CD1c-positive myeloid dendritic cell (primary cell): ENCODE results near the gene UBE2E3.
A peak's percentile ranks its signal among the peaks of the same experiment; 100 is the strongest.

Source experiments
- DNase-seq: peaks from one replicate; pipeline ENCODE4 v3.0.0-alpha.2; 2016; ENCODE audit errors: extremely low spot score

Gene UBE2E3

DNA sequence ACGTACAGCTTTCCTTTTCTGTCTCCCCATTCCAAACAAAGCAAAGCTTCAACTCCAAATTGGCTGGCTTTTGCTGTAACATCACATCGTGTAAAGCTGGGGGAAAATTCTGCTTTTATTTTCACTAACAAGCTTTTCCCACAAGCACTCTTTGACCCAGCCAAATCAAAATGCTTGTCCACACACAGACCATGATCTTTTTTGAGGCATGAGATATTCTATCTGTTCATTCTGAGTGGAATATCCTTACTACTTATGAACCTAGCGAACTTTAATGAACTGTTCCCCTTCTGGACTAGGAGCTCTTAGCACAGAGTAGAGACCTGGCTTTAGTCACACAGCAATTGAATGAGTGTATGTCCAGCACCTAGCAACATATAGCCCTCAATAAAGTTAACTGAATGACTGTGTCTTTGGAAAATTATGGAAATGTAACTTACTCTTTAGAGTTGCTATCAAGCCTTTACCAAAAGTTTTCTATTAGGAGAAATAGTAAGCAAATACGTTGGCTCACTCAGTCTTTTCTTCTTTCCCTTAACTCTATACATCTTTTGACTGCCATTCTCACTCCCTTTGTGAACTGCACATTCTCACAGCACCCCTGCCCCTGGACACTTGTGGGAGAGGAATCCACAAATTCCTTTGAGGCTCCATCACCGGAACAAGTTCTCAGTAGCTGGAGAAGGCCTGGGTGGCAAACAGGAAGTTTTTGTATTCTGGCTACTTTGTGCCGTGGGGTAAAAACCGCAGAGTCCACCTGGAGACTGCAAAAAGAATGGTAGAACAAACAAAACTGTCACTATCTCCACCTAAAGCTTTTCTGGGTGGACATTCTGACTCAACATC is 1.3 kb upstream of the UBE2E3 start:
- DNase-seq, result no peak

DNA sequence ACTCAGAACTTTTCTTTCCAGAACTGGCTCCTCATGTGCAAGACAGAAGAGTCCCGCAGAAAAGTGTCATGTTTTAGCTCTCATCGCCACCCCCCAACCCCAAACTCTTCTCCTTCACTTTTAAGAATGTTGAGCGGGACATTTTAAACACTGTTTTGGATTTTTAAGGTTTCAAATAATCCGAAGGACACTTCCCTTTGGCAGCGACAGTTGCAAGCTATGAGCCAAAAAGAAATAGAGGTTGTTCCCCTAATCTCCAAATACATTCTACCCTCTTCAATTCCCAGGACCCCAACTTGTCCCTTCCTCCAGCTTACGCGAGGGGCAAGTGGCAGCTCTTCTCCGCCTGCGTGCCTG is 678 bp upstream of the UBE2E3 start:
- no peak for DNase-seq

DNA sequence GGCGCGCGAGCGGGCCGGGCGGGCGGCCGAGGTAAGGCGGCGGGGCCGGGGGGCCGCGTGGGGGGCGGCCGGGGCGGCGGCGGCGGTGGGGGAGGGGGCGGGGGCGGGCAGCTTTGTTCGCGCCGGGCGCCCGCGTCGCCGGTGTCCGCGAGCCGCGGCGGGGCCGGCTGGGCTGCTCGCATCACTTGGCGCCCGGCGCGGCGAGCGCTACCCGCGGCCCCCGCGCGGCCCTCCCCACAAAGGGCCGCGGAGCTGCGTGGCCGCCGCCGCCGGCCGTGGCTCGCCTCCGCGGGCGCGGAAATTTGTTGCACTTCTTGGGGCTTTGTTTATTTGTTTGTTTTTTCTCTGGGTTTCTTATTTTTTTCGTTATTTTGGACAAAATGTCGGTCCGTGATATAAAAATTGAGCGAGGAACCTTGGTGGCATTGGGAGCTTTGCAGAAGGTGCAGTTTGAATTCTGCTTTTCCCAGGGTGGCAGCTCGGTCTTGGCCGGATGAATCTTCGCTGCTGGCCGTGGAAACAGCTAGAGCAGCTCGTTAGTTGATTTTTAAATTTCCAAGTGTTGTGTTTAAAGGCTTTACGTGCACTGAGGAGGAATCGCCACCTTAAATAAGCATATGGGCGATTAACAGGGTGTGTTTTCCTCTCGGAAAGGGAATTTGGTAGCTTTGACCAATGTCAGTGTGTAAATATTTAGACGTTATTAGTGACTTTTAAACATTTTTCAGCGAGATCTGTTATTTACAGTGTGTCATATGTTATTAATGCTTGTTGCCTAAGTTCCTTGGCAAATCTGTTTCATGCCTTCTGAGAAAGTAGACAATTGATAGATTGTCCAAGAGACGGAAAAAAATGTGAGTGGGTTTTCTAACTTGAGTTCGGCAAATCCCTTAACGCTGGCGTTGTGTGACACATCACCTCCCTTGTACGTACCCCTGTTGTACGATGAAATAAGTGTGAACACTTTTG is 822 bp downstream of the UBE2E3 start:
- peak; percentile 41 for DNase-seq

GRCh38 chr2:180983468-180984242 is 3.2 kb downstream of the UBE2E3 start:
- peak; percentile 61 for DNase-seq

- DNase-seq, result peak; percentile 19
These were observed 5.5 kb downstream of the UBE2E3 start for GRCh38 chr2:180985771-180986395.

DNA sequence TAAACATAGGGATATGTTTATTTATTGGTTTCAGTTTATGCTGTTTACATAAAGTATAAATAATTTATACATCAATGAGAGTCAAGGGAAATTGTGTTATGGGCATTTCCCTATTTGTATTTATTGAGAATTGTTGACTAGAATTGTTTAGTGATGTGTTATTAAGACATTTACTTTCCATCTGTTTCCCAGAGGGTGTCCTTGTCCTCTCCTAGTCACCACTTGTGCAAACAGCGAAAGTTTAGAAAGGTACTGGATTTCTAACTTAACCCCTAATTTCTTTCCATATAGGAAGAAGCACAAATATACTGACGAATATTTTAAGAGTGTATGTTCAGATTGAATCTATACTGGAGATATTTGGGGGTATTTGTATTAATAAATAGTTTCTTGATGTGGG is 6.7 kb downstream of the UBE2E3 start:
- no peak for DNase-seq

DNA sequence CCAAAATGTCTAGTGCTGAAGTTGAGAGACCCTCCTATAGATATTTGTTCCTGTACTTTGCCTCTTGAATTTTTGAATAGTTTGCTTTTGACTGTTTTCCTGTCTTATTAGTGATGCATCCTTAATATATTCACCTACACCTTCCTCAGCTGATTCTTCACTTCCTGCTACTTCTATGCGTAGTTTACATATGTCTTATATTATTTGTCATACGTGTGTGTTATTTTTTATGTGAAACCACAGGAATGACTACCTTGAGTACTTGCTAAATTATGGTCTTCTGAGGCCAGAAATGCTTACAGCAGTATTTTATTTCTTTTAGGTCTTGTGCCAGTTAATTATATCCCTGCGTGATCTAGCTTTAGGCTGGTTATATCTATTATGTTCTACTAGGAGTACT is 9.9 kb downstream of the UBE2E3 start:
- no peak for DNase-seq

DNA sequence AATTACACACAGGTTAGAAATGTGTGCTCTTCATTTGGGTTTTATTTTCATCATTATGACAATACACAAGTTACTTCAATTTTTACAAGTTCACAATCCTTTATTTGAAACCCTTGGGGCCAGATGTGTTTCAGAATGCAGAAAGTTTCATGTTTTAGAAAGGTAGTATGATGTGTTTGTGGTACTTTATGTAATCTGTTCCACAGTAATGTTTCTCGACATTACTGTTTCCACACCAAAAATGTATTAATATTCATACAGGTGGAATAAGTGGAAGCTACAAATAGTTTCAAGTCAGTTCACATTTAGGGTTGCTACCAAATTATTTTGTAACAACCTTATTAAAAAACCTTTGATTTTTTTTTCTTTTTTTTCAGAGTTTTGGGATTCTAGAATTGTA is 10.4 kb downstream of the UBE2E3 start:
- no peak for DNase-seq

DNA sequence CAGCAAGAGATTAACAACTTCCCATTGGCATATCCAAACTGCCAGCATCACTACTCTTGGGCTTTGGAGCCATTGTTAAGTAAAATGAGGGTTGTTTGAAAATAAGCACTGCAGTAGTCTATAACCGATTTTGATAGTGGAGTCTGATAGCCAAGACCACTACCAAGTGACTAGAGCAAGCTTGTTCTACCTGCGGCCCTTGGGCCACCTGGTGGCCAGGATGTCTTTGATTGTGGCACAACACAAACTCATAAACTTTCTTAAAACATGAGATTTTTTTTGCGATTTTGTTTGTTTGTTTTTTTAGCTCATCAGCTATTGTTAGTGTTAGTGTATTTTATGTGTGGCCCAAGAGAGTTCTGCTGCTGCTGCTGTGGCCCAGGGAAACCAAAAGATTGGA is 11.0 kb downstream of the UBE2E3 start:
- no peak for DNase-seq

DNA sequence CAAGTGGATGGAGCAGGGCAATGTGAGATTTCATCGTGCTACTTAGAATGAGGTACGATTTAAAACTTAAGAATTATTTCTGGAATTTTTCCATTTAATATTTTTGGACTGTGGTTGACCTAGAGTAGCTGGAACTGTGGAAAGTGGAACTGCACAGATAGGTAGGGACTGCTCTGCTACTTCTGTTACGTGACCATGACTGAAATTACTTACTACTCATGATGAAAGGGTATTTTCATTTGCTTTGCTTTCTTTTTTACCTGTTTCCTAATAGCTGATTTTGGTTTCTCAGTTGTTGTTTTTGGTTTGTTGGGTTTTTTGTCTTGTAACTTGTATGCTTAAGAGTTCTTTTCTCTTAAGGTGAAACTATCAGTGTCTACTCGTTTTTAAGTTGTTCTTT is 11.4 kb downstream of the UBE2E3 start:
- DNase-seq, result no peak

DNA sequence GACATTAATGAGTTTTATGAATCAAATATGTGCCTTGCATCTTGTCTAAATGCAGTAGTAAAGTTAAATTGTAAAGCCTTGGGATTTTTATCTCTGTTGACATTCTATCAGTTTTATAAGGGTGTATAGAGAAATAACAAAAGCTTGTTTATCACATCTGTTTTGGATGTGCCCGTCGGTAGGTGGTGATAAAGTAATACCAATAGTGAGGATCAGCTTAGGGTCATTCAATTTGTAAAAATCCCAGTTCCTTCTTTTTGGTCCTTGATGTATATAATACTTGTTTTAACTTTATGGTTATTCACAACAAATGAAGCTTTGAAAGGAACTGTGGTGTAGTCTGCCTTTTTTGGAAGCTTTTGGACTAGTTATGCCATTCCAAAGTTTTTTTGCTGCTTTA is 12.6 kb downstream of the UBE2E3 start:
- DNase-seq, result no peak

DNA sequence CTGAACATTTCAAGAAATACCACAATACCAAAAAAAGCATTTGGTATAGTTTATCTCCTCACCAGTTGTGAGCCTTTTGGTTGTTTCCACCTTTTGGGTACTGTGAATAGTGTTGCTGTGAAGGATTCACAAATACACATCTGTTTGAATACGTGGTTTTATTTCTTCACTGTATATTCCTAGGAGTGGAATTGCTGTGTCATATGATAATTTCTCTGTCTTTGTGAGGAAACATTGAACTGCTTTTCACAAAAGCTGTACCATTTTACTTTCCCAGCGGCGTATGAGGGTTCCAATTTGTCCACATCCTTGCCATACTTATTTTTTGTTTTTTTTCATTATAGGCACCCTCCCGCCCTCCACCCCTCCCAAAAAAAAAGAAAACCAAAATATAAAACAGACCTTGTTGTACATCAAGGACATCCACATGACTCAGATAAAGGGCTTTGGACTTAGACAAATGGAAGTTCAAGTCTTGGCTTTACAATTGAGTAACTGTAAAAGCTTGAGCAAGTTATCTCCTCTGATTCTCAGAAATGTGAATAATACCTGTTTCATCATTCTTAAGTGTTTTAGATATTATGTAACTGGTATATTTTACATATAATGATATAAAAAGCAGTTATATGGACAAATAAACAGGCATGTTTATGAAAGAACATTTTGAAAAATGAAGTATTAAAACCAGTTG is 19.0 kb downstream of the UBE2E3 start:
- no peak for DNase-seq

DNA sequence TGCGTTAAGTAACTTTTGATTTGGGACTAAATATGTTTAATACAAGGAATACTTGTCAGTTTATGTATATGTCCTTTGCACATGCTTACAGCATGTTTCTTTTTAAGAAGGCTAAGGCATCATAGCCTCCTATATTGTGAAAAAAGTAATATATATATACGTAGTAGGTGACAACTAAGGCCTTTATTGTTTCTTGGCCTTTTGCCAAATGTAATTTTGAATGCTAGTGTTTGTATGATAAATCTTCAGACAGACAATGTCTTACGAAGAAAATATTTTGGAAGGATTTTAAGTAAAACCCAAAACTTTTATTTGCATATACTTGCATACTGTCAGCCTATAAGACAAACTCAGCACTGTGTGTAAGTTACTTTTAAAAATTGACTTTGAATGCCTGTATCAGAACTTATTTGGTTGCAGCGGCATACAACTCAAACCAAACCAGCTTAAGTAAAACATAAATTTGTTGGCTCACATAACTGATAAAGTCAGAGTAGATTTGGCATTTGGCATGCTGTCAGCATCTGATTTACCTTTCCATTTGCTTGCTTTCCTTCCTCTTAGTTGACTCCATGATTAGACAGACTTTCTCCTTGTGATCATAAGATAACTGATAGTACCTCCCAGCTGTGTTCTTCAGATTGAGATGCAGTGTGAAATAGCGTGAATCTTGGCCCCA is 24.4 kb downstream of the UBE2E3 start:
- DNase-seq, result no peak

GRCh38 chr2:181005326-181005655 is 24.9 kb downstream of the UBE2E3 start:
- no peak for DNase-seq

- DNase-seq, result no peak
These were observed 25.4 kb downstream of the UBE2E3 start for GRCh38 chr2:181005809-181006208.

DNA sequence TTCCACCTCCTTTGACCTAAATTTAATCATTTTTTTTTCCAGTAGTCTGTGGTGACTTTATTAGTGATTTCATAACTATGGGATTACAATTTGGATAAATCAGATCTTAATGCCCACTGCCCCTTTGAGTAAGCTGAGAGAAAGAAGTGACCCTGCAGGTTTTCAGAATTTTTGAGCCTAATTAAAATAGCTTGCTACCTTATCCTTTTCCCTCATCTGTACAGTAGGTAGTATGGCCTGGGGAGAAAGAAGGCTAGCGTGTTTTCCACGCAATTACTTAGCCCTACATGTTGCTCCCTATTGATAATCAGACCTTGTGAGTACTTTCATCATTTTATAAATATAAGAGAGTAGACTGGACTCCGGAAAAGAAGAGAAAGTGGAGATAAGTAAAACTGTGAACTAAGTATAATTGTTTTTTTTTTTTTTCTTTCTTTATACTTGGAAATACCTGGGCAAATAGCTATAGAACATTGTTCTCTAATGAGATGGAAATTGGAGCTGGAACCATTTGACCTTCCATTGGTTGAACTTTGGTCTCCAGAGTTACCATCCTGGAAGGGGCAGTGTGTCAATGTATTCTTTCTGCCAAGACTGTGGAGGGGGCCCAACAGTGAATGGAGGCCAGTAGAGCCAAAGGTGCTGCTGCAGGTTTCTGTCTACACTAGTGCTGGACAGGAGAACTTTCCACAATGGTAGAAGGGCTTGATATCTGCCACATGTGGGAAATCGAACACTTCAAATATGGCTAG is 26.9 kb downstream of the UBE2E3 start:
- DNase-seq, result no peak

DNA sequence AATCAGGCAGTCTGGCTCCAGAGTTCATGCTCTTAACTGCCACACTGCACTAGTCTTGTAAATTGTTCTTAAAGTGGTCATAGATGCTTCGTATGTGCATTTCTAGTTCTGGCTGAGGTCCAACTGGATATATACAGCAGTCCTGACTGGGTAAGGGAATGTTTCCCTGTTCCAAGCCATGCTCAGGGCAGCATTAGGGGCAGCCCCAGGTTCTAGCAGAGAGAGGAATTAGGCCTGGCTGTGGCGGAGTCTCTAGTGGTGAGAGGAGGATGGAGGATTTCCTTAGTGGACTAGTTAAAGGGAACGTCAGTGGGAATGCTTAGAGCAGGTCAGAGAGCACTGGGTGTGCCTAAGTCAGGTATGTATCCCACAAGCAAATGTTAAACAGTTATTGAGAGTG is 28.0 kb downstream of the UBE2E3 start:
- no peak for DNase-seq

DNA sequence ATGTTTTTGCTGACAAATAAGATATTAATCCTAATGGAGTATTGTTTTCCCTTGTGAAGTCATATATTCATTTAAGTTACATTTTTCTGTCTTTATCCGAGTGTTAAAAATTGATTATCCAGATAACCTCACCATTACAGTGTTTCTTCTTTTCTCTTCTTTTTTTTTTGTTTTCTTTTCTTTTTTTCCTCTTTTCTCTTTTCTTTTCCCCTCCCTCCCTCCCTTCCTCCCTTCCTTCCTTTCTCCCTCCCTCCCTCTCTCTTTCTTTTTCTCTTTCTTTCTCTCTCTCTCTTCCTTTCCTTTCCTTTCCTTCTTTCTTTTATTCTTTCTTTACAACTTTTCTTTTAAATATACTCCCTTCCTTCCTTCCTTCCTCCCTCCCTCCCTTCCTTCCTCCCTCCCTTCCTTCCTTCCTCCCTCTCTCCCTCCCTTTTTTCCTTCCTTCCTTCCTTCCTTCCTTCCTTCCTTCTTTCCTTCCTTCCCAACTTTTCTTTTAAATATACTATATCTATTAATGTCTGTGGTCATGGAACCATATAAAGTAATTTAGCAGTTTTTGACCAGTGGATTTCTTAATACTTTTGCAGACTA is 40.9 kb downstream of the UBE2E3 start:
- DNase-seq, result no peak

GRCh38 chr2:181022652-181023051 is 42.2 kb downstream of the UBE2E3 start:
- DNase-seq, result no peak
